Stimulated activated CD4-positive, alpha-beta T cell treated with anti-CD3 and anti-CD28 coated beads, Interleukin-4, amount 100 ng/mL, for 48 hours (primary cell): ENCODE data around the gene CPA2.

Experiments used
- DNase-seq, 2 donors: peaks; one replicate each; pipeline ENCODE4 v3.0.0-alpha.2; 2020; ENCODE audit warnings: low read depth in 2 of 2

Gene CPA2

DNA sequence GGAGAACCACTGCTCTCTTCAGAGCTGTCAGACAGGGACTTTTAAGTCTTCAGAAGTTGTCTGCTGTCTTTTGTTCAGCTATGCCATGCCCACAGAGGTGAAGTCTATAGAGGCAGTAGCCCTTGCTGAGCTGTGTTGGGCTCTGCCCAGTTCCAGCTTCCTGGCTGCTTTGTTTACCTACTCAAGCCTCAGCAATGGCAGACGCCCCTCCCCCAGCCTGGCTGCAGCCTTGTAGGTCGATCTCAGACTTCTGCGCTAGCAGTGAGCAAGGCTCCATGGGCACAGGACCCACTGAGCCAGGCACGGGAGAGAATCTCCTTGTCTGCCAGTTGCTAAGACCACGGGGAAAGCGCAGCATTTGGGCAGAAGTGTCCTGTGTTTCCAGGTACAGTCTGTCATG lies 12.1 kb upstream of the CPA2 start:
- DNase-seq, result no peak

- DNase-seq, result no peak
These were observed 10.0 kb upstream of the CPA2 start for GRCh38 chr7:130256704-130257103.

DNA sequence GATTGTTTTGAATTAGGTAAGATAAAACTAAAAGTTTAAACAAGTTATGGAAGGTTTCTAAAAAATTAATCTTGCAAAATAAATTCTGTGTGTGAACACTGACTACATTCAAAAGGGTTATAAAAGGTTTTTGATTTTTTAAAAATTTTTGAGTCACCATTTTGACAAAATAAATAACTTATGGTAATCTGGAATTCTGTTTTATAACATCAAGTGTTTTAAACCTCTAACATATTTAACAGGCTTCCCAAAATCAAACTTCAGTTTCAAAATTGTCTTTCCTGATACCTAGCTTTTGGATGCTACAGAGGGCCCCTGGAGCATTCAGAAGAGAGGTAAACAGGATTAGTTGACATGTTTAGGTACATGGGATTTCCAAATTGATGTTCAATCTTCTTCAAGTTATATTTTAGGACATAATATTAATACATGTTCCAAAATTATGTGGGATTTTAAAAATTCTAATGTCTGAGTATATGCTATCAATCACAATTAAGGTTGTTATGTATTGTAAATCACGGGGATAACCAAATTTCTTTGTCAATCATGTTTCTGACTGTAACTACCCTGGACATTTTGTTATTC lies 8.1 kb upstream of the CPA2 start:
- DNase-seq, result no peak

- DNase-seq, result no peak
These were observed 4.2 kb upstream of the CPA2 start for GRCh38 chr7:130262448-130262847.

DNA sequence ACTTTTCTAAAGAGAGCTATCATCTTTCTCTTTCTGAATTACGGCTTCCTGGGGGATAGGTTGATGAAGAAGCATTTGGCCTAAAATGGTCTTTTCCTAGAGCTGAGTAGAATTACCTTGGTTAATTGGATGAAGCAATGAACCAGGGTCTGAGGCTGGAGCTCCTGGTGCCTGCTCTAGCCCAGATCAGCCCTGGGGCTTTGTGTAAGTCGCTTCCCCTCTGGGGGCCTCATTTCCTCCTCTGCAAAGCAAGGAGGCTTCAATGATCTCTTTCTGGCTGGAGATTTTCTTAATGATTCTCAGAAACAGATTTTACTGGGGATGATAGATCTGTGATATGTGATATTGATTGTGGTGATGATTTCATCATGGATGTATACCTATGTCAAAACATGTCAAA lies 3.5 kb upstream of the CPA2 start:
- no peak for DNase-seq

- no peak for DNase-seq
These were observed 278 bp downstream of the CPA2 start for GRCh38 chr7:130266961-130267321.

GRCh38 chr7:130268463-130269317 lies 2.0 kb downstream of the CPA2 start:
- no peak for DNase-seq

GRCh38 chr7:130269318-130269694 lies 2.6 kb downstream of the CPA2 start:
- no peak for DNase-seq

DNA sequence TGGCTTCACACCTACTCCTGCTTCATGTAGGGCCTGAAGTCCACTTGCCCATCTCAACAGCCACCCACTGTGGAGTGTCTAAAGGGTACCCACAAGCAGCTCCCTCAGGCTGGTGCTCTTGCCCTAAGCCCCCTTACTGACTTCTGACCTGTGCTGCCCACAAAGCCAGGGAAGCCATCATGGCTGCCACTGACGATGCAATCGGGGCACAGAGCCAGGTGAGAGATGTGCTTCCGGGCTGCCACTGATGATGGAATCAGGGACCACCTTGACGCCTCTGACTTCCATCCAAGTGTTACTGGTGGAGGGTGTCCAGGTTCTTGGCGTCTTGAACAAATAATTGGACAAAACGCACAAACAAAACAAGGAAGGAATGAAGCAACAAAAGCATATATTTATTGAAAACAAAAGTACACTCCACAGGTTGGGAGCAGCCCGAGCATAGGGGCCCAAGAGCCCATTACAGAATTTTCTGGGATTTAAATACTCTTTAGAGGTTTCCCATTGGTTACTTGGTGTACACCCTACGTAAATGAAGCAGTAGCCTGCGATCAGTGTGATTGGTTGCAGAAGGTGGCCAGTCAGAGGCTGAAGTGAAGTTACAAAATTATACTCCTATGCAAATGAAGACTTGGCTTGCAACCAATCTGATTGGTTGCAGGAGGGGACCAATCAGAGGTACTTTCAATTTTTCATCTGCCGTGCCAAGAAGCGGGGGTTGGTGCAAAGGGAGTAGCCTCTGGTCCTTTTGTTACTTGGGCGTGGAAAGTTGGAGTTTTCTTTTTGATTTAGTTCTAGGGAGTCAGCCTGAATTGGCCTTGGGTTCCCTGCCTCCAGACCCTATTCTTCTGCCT lies 4.5 kb downstream of the CPA2 start:
- no peak for DNase-seq

- no peak for DNase-seq
These were observed 5.9 kb downstream of the CPA2 start for GRCh38 chr7:130272381-130273080.

- no peak for DNase-seq
These were observed 6.6 kb downstream of the CPA2 start for GRCh38 chr7:130273081-130273932.

DNA sequence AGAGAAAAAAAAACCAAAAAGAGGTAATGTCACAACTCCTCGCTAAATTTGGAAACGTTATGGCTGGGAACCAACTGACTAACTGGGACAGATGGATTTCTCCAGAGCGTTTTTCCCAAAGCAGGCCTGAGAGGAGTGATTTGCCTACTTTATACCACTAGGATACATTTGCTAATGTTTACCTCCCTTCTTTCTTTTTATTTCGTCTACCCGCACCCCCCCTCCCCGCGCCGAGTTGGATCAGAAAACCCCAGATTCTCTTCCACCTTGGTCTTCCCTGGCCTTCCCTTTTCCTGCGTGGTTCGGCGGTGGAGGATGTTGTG lies 7.2 kb downstream of the CPA2 start:
- no peak for DNase-seq

GRCh38 chr7:130274296-130274695 lies 7.6 kb downstream of the CPA2 start:
- DNase-seq, result no peak

GRCh38 chr7:130274983-130275591 lies 8.4 kb downstream of the CPA2 start:
- no peak for DNase-seq

- no peak for DNase-seq
These were observed 9.2 kb downstream of the CPA2 start for GRCh38 chr7:130275826-130276297.

GRCh38 chr7:130276796-130277762 lies 10.4 kb downstream of the CPA2 start:
- peak; percentile 38 to 54 for DNase-seq

DNA sequence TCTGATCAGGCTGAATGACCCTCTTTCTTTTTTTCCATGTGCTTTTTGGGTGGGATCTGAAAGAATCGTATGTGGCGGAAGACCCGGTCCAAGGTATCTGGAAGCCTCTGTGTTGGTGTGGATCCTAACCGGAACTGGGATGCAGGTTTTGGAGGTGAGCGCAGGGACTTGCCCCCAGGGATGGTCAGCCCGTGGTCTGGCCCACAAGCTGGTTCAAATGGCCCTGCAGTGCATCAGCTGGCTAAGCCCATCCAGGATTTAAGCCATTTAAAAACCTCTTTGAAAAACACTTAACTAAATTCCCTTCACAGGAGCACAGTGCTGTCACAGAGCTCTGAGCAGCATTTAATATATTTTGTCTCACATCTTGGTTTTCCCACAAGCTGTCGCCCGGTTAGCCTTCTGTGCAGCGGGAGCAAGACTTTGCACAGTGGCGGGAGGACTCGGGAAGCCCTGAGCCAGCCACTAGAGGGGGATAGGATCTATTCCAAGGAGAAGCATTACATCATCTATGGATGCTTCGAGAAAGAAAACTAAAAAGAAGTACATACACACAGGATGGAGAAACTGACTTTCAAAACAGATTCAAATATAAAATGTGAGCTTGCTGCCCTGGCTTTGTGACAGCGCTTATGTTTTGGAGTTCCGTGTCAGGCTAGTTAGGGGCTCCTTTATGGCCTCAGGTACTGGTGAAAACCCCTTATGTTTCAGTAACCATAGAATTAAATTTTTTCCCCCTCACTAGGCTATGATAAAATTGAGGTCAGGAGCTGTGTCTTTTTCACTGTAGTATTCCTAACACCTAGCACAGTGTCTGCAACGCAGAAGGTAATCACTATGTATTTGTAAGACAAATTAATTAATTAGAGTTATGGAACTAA lies 11.3 kb downstream of the CPA2 start:
- no peak for DNase-seq

- no peak for DNase-seq
These were observed 12.2 kb downstream of the CPA2 start for GRCh38 chr7:130278860-130279259.

GRCh38 chr7:130279286-130279685 lies 12.6 kb downstream of the CPA2 start:
- no peak for DNase-seq
